ENCODE measurements around the gene TAOK2. TPM values are rescaled to one million over a fixed set of nuclear protein-coding genes. Genes with fewer than 3 reads are reported as not detected.

Gene TAOK2
- total RNA-seq, 1 donor from 2014 or later: 50.0 TPM

DNA sequence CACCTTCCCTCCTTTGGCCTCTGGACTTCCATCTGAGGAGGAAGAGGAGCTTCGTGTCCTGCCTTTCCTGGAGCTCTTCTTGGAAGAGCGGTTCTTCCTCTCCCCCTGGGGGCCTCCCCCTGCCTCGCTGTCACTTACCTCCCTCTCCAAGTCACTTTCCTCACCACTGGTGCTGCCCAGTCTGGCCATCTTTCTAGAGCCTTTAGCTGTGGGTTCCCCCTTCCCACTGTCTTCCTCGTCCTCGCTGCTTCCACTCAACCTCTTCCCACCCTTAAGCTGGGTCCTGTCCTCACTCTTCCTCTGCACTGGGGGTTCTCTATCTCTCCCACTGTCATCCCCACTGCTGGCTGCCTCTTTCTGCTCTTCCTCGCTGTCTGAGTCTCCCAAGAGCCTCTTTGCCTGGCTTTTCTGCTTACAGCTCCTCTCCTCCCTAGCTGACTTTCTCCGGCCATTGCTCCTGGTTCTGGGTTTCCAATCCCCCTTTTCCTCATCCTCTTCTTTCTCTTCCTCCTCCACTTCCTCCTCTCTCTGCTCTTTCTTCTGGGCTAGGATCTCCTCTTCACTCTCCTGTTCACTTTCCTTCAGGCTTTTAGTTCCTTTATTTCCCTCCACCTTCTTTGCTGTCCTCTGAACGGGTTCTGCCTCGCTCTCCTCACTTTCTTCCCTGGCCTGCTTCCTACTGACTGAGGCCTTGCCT lies 20.4 kb downstream of the TAOK2 start:
- Mint-ChIP-seq H3K36me3 (ENCODE audit: low read depth) (peaks cover 14% of the 10 kb centered on the region), H3K27me3 (ENCODE audit: low read depth) (no peaks in the 10 kb centered on the region), H3K27ac (ENCODE audit: unreplicated experiment) (peak overlapping the region; percentile 94), H3K4me1 (ENCODE audit: low read depth) (peaks cover 24% of the 10 kb centered on the region), H3K4me3 (ENCODE audit: unreplicated experiment) (peak overlapping the region; percentile 96), H3K9me3 (ENCODE audit: low read depth) (no peaks in the 10 kb centered on the region)
- peak; percentile 59 for DNase-seq (ENCODE audit: low spot score)
- TF ChIP-seq, protein P1, sequence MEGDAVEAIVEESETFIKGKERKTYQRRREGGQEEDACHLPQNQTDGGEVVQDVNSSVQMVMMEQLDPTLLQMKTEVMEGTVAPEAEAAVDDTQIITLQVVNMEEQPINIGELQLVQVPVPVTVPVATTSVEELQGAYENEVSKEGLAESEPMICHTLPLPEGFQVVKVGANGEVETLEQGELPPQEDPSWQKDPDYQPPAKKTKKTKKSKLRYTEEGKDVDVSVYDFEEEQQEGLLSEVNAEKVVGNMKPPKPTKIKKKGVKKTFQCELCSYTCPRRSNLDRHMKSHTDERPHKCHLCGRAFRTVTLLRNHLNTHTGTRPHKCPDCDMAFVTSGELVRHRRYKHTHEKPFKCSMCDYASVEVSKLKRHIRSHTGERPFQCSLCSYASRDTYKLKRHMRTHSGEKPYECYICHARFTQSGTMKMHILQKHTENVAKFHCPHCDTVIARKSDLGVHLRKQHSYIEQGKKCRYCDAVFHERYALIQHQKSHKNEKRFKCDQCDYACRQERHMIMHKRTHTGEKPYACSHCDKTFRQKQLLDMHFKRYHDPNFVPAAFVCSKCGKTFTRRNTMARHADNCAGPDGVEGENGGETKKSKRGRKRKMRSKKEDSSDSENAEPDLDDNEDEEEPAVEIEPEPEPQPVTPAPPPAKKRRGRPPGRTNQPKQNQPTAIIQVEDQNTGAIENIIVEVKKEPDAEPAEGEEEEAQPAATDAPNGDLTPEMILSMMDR (IDR thresholded peaks at IDR 0.05): no peak

DNA sequence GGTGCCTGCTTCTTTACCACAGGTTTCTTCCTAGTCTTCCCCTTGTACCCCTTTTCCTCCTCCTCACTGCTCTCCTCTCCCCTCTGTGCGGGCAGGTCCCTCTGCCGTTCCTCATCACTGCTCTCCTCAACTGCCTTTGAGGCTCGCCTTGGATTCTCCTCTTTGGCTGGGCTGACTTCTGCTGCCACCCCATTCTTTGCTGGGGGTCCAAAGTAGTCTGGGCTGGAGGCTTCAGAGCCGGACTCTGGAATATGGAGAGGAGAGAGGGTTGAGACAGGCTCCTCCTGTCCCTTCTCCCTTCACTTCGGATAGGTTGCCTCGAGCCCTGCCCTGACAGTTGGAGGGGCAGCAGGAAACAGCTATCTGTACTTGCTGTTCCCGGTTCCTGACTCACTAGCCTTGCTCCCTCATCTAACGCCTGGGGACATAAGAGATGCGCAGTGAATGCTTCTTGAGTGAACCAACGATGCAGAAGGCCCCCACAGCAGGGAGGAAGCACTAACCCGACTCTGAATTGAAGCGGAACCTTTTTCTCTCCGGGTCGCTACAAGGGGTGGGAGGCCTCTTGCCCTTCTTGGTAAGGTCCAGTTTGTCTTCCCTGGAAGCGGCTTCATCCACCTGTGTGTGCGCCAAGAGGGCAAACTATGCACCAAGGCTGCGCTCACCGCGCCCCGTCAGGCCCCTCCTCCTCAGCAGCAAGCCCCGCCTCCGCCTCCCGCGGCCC lies 21.1 kb downstream of the TAOK2 start:
- Mint-ChIP-seq H3K4me1 (ENCODE audit: low read depth) (peaks cover 24% of the 10 kb centered on the region), H3K36me3 (ENCODE audit: low read depth) (peaks cover 12% of the 10 kb centered on the region), H3K9me3 (ENCODE audit: low read depth) (no peaks in the 10 kb centered on the region), H3K27me3 (ENCODE audit: low read depth) (no peaks in the 10 kb centered on the region), H3K27ac (ENCODE audit: unreplicated experiment) (peak overlapping the region; percentile 94), H3K4me3 (ENCODE audit: unreplicated experiment) (peak overlapping the region; percentile 96)
- TF ChIP-seq, protein P1 (IDR thresholded peaks at IDR 0.05): no peak
- DNase-seq (ENCODE audit: low spot score): peak; percentile 57

DNA sequence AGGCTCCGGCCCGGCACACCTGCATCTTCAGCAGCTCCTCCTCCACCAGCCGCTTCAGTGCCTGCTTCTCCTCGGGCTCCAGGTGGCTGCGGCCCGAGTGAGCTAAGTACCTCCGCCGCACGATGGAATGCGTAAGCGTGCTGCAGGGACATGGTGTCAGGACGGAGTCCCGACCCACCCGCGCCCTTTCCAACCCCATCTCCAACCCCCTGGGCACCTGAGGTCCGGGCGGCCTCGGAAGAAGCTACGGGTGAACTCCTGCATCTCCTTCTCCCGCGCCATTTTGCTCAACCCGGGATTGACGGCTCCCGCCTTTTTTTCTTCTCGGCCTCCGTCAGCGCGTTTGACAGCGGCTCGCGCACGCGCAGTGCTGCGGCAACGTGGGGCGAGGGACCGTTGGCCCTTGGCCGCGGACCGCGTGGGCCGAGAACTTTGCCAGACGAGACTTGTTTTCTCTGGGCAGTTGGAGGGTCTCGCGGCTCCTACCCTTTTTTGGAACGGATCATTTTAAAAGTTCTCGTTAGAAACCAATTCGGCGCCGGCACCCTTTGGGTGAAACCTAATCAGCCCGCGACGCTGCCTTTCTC lies 21.7 kb downstream of the TAOK2 start, which contains the start of gene HIRIP3:
HIRIP3 (minus strand) TSS at position 294 of the 587 bp plus-strand sequence; CDS start at position 282, 12 bp downstream.
- no peaks in the 10 kb centered on the region for H3K27me3 Mint-ChIP-seq (ENCODE audit: low read depth)
- H3K36me3 Mint-ChIP-seq (ENCODE audit: low read depth): peaks cover 11% of the 10 kb centered on the region
- no peaks in the 10 kb centered on the region for H3K9me3 Mint-ChIP-seq (ENCODE audit: low read depth)
- H3K27ac Mint-ChIP-seq (ENCODE audit: unreplicated experiment): peak within 1 kb of the TSS; percentile 94
- H3K4me3 Mint-ChIP-seq (ENCODE audit: unreplicated experiment): peak within 1 kb of the TSS; percentile 96
- DNase-seq (ENCODE audit: low spot score): peak; percentile 94
- H3K4me1 Mint-ChIP-seq (ENCODE audit: low read depth): peaks cover 24% of the 10 kb centered on the region
- TF ChIP-seq, protein P1 (IDR thresholded peaks at IDR 0.05): no peak

DNA sequence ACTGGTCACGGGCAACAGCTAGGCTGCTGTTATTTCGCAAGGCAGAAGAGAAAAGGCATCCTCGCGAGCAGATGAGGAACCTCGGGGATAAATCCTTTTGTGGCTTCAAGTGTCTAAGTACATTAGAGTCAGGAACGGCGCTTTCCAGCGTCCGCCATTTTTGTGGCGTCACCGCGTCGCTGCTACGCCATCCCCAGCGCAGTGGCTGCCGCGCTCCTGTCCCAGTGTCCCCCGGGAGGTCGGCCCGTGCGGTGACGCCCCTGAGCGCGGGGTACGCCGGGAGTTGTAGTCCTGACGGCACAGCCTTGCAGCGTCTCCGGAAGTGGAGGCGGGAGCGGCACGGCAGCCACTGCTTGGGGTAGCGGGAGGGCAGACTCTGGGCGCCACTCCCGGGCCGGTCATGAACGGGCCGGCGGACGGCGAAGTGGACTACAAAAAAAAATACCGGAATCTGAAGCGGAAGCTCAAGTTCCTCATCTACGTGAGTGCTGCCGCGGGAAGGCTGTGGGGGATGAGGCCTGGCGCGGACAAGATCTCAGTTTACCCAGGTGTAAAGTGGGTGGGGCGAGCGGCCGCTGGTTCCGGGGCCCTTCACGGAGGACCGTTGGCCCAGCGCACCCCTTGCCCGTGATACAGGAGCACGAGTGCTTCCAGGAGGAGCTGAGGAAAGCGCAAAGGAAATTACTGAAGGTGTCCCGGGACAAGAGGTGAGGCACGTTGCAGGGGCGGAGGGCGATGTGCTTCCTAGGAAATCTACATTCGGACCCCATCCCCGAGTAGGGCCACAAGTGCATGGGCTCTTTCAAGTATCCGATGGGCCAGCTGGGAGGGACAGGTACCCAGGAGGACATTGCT lies 22.5 kb downstream of the TAOK2 start, which contains the start of gene INO80E:
INO80E (plus strand) TSS at position 331 of the 855 bp plus-strand sequence; CDS start at position 401, 70 bp downstream.
- Mint-ChIP-seq H3K9me3 (ENCODE audit: low read depth) (no peaks in the 10 kb centered on the region), H3K36me3 (ENCODE audit: low read depth) (peaks cover 8% of the 10 kb centered on the region), H3K27me3 (ENCODE audit: low read depth) (no peaks in the 10 kb centered on the region), H3K4me1 (ENCODE audit: low read depth) (peaks cover 24% of the 10 kb centered on the region), H3K4me3 (ENCODE audit: unreplicated experiment) (peak within 1 kb of the TSS; percentile 96), H3K27ac (ENCODE audit: unreplicated experiment) (peak within 1 kb of the TSS; percentile 94)
- DNase-seq (ENCODE audit: low spot score): peak; percentile 99
- TF ChIP-seq, protein P1 (IDR thresholded peaks at IDR 0.05): peak; percentile 27

Measured in chondrocyte (in vitro differentiated cells).